CD4-positive, CD25-positive, alpha-beta regulatory T cell (primary cell): ENCODE measurements around the gene SAT1. TPM values are rescaled to one million over a fixed set of nuclear protein-coding genes. Genes with fewer than 3 reads are reported as not detected.
A peak's percentile ranks its signal among the peaks of the same experiment; 100 is the strongest.

Experiments
- ATAC-seq, 2 donors: fragments of 150-1000 bp; cut with Tn5 transposase; one replicate each; pipeline ENCODE4 v1.10.0; 2021; ENCODE audit warnings: low read depth in 2 of 2, moderate number of reproducible peaks in 2 of 2, moderate library complexity in 1 of 2
- DNase-seq, 3 donors: peaks; one replicate each; pipeline versions ENCODE4 v3.0.0 to v3.0.0-alpha.2; 2012 to 2022; ENCODE audit warnings: mixed read lengths in 1 of 3
- H3K27ac ChIP-seq: one replicate; pipeline ENCODE4 v1.7.0; 2013; ENCODE audit warnings: mild to moderate bottlenecking, low read length; ENCODE audit not compliant: insufficient read depth, poor library complexity, severe bottlenecking
- H3K27me3 ChIP-seq: one replicate; pipeline ENCODE4 v1.7.0; 2013; ENCODE audit warnings: low read length; ENCODE audit not compliant: control insufficient read depth, insufficient read depth
- H3K36me3 ChIP-seq: one replicate; pipeline ENCODE4 v1.7.0; 2013; ENCODE audit warnings: mild to moderate bottlenecking, low read length, moderate library complexity; ENCODE audit not compliant: control insufficient read depth, insufficient read depth
- H3K4me1 ChIP-seq: 2 replicates; pipeline ENCODE4 v1.7.0; 2013; ENCODE audit warnings: mild to moderate bottlenecking, low read length; ENCODE audit not compliant: insufficient read depth, control insufficient read depth, poor library complexity, severe bottlenecking
- H3K4me3 ChIP-seq: one replicate; pipeline ENCODE4 v1.7.0; 2013; ENCODE audit warnings: low read depth, mild to moderate bottlenecking, low read length, moderate library complexity
- H3K9me3 ChIP-seq, 2 experiments: 1 replicate in 1 of 2; 2 replicates in 1 of 2; pipeline ENCODE4 v1.7.0; 2013; ENCODE audit warnings: low read length in 2 of 2, mild to moderate bottlenecking in 1 of 2, moderate library complexity in 1 of 2; ENCODE audit not compliant: control insufficient read depth in 2 of 2
- H3K27ac Mint-ChIP-seq, 3 donors: one replicate each; pipeline ENCODE4 v1.8.0; 2020 to 2022; ENCODE audit warnings: mild to moderate bottlenecking in 3 of 3, mixed read lengths in 3 of 3, moderate library complexity in 2 of 3
- H3K27me3 Mint-ChIP-seq: one replicate; pipeline ENCODE4 v1.8.0; 2022; ENCODE audit warnings: mild to moderate bottlenecking, mixed read lengths
- H3K36me3 Mint-ChIP-seq: one replicate; pipeline ENCODE4 v1.8.0; 2020; ENCODE audit warnings: mixed read lengths
- H3K4me1 Mint-ChIP-seq, 4 donors: one replicate each; pipeline ENCODE4 v1.8.0; 2020 to 2022; ENCODE audit warnings: mixed read lengths in 4 of 4, mild to moderate bottlenecking in 1 of 4
- H3K4me3 Mint-ChIP-seq, 4 donors: one replicate each; pipeline ENCODE4 v1.8.0; 2020 to 2022; ENCODE audit warnings: mild to moderate bottlenecking in 4 of 4, mixed read lengths in 4 of 4, moderate library complexity in 3 of 4
- H3K9me3 Mint-ChIP-seq, 7 donors: one replicate each; pipeline ENCODE4 v1.8.0; 2020 to 2022; ENCODE audit warnings: mixed read lengths in 7 of 7, mild to moderate bottlenecking in 3 of 7, moderate library complexity in 2 of 7
- polyA plus RNA-seq, 4 donors: library from polyadenylated mRNA; unstranded; fragments of 300-500 nt; fragmentation: Illumina TruSeq; gene quantifications; one replicate each; pipeline ENCODE4 v1.2.3, GENCODE V29; 2021
- total RNA-seq: library from RNA; stranded (reverse); gene quantifications from one replicate; pipeline ENCODE4 v1.2.3, GENCODE V29; 2022

Gene SAT1
- total and polyA plus RNA-seq, 5 donors from 2014 or later, result 186 to 939 (median 282) TPM

DNA sequence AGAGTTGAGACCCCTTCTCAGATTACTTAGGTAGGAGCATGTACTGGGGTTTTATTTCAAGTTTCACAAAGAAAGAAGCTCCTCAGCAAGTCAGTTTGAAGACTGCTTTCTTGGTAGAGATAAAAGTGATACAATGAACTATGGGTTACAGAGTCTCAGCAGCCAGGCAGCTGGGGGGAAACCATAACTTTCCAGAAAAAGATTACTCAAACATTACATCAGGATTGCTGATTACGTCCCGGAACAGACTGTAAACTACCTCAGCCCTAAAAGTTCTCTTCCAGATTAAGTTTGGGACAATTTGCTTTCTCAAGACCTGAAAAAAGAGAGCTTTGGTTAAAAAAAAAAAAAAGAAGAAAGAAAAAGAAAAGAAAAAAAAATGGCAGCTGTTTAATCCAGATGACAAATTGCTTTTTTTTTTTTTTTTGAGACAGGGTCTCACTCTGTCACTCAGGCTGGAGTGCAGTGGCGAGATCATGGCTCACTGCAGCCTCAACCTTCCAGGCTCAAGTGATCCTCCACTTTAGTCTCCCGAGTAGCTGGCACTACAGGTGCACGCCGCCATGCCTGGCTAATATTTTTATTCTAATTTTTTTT is 16.6 kb downstream of the SAT1 start:
- Mint-ChIP-seq H3K27ac (no peak overlapping the region), H3K27me3 (no peaks in the 10 kb centered on the region), H3K4me3 (no peak overlapping the region), H3K4me1 (peaks cover 0 to 4% (median 2%) of the 10 kb centered on the region in 4 donors), H3K36me3 (no peaks in the 10 kb centered on the region), H3K9me3 (peaks cover 0 to 1% (median 0%) of the 10 kb centered on the region in 7 donors)
- DNase-seq, result no peak
- no peaks in the 10 kb centered on the region for H3K4me1 ChIP-seq
- H3K27me3 ChIP-seq, result no peaks in the 10 kb centered on the region
- ATAC-seq, result no peak
- no peaks in the 10 kb centered on the region for H3K36me3 ChIP-seq
- no peak overlapping the region for H3K4me3 ChIP-seq
- H3K9me3 ChIP-seq, result no peaks in the 10 kb centered on the region
- H3K27ac ChIP-seq, result no peak overlapping the region

DNA sequence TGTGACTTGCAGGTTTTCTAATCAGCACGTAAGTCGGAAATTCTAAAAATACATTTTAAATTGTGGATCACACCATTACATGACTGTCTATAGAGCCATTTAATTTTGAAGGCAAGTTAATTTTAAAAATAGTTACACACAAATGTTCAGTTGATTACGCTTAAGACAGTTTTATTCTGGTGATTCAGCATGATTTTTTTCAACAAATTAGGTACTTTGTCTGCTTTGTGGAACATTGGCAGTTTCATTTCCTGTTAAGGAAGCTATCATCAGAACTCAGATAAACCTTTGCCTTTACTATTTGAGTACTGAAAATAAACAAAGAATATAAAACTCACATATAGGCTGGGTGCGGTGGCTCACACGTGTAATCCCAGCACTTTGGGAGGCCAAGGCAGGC is 19.5 kb downstream of the SAT1 start:
- DNase-seq, result peak in 1 of 3 donors; percentile 31
- Mint-ChIP-seq H3K4me1 (peaks cover 0 to 8% (median 3%) of the 10 kb centered on the region in 4 donors), H3K36me3 (no peaks in the 10 kb centered on the region), H3K27ac (no peak overlapping the region), H3K27me3 (no peaks in the 10 kb centered on the region), H3K4me3 (no peak overlapping the region), H3K9me3 (peaks cover 0 to 5% (median 0%) of the 10 kb centered on the region in 7 donors)
- no peak overlapping the region for H3K4me3 ChIP-seq
- ATAC-seq, result no peak
- H3K4me1 ChIP-seq, result no peaks in the 10 kb centered on the region
- H3K27me3 ChIP-seq, result no peaks in the 10 kb centered on the region
- no peaks in the 10 kb centered on the region for H3K9me3 ChIP-seq
- no peaks in the 10 kb centered on the region for H3K36me3 ChIP-seq
- no peak overlapping the region for H3K27ac ChIP-seq

DNA sequence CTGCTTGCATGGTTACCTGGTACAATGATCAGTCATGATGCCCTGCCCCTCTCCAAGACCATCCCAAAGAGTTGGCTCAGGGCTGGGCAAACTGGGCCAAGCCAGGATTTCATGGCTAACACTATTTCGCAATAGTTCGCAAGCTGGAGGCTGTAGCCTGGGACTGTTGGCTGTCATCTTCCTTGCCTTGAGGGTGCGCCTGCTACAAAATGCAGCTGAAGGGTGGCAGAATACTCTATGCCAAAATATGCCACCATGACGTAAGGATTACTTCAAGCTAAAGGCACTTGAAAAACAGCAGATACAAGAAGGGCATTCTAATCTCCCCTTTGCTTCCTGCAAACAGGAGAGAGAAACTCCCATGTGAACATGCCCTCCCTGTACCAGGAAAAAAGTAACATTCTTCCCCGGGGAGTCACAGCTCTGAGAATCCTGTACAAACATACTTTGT is 21.0 kb downstream of the SAT1 start:
- H3K4me3 ChIP-seq, result no peak overlapping the region
- H3K9me3 ChIP-seq, result no peaks in the 10 kb centered on the region
- Mint-ChIP-seq H3K4me3 (no peak overlapping the region), H3K27me3 (no peaks in the 10 kb centered on the region), H3K27ac (no peak overlapping the region), H3K9me3 (peaks cover 0 to 5% (median 0%) of the 10 kb centered on the region in 7 donors), H3K36me3 (no peaks in the 10 kb centered on the region), H3K4me1 (peaks cover 0 to 12% (median 3%) of the 10 kb centered on the region in 4 donors)
- no peak overlapping the region for H3K27ac ChIP-seq
- ATAC-seq (no peak), DNase-seq (no peak)
- no peaks in the 10 kb centered on the region for H3K4me1 ChIP-seq
- H3K36me3 ChIP-seq, result no peaks in the 10 kb centered on the region
- H3K27me3 ChIP-seq, result no peaks in the 10 kb centered on the region

DNA sequence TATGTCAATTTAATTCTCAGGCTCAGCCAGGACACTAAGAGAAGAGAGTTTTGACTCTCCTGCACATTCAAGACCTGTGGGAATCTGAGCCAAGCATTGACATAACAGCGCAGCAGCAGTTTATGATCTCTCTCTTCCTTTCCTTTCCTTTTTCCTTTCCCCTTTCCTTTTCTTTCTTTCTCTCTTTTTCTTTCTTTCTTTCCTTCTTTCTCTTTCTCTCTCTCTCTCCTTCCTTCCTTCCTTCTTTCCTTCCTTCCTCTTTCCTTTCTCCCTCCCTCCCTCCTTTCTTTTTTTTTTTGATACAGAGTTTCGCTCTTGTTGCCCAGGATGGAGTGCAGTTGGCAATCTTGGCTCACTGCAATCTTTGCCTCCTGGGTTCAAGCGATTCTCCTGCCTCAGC is 21.6 kb downstream of the SAT1 start:
- no peak for DNase-seq
- no peaks in the 10 kb centered on the region for H3K27me3 Mint-ChIP-seq
- H3K36me3 Mint-ChIP-seq, result no peaks in the 10 kb centered on the region

DNA sequence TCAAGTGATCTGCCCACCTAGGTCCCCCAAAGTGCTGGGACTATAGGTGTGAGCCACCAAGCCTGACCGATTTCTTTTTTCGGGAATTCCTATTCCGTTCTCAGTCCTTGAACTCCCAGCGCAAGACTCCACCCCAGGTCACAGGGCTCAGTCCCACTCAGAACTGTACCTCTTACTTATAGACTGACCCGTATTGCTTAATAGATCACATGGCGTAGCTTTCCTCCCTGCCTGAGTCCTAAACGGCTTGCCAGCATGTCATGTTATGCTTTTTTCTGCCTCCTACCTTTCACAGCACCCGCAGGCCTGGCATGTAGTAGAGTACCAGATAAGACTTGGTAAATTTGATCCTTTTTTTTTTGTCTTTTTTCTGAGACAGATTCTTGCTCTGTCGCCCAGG is 22.4 kb downstream of the SAT1 start:
- no peak overlapping the region for H3K27ac Mint-ChIP-seq
- Histone ChIP-seq H3K27me3 (no peaks in the 10 kb centered on the region), H3K36me3 (no peaks in the 10 kb centered on the region), H3K9me3 (no peaks in the 10 kb centered on the region), H3K4me1 (no peaks in the 10 kb centered on the region), H3K4me3 (no peak overlapping the region), H3K27ac (no peak overlapping the region)
- ATAC-seq (no peak), DNase-seq (no peak)
- no peak overlapping the region for H3K4me3 Mint-ChIP-seq
- H3K27me3 Mint-ChIP-seq, result no peaks in the 10 kb centered on the region
- H3K9me3 Mint-ChIP-seq, result peaks cover 0 to 5% (median 0%) of the 10 kb centered on the region in 7 donors
- H3K4me1 Mint-ChIP-seq, result peaks cover 0 to 12% (median 3%) of the 10 kb centered on the region in 4 donors
- no peaks in the 10 kb centered on the region for H3K36me3 Mint-ChIP-seq

More for the DNA sequence above, 21.6 kb downstream of the SAT1 start:
- Histone ChIP-seq H3K36me3 (no peaks in the 10 kb centered on the region), H3K27ac (no peak overlapping the region), H3K4me1 (no peaks in the 10 kb centered on the region), H3K4me3 (no peak overlapping the region), H3K27me3 (no peaks in the 10 kb centered on the region), H3K9me3 (no peaks in the 10 kb centered on the region)
- H3K4me1 Mint-ChIP-seq, result peaks cover 0 to 12% (median 3%) of the 10 kb centered on the region in 4 donors
- no peak for ATAC-seq
- H3K9me3 Mint-ChIP-seq, result peaks cover 0 to 5% (median 0%) of the 10 kb centered on the region in 7 donors
- H3K4me3 Mint-ChIP-seq, result no peak overlapping the region
- H3K27ac Mint-ChIP-seq, result no peak overlapping the region

DNA sequence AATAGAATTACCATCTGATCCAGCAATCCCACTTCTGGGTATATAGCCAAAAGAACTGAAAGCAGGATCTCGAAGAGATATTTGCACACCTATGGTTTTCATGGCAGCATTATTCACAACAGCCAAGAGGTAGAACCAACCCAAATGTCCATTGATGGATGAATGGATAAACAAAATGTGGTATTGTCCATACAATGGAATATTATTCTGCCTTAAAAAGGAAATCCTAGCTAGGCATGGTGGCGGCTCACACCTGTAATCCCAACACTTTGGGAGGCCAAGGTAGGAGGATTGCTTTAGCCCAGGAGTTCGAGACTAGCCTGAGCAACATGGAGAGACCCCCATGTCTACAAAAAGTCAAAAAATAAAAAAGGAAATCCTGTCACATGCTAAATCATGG is 27.3 kb downstream of the SAT1 start:
- no peaks in the 10 kb centered on the region for H3K36me3 ChIP-seq
- no peak overlapping the region for H3K27ac Mint-ChIP-seq
- H3K27me3 Mint-ChIP-seq, result no peaks in the 10 kb centered on the region
- H3K27ac ChIP-seq, result no peak overlapping the region
- H3K4me1 Mint-ChIP-seq, result peaks cover 0 to 10% (median 0%) of the 10 kb centered on the region in 4 donors
- H3K4me3 Mint-ChIP-seq, result no peak overlapping the region
- ATAC-seq (no peak), DNase-seq (no peak)
- H3K27me3 ChIP-seq, result no peaks in the 10 kb centered on the region
- H3K4me1 ChIP-seq, result no peaks in the 10 kb centered on the region
- no peaks in the 10 kb centered on the region for H3K36me3 Mint-ChIP-seq
- no peaks in the 10 kb centered on the region for H3K9me3 ChIP-seq
- H3K4me3 ChIP-seq, result no peak overlapping the region
- H3K9me3 Mint-ChIP-seq, result peaks cover 0 to 5% (median 0%) of the 10 kb centered on the region in 7 donors

DNA sequence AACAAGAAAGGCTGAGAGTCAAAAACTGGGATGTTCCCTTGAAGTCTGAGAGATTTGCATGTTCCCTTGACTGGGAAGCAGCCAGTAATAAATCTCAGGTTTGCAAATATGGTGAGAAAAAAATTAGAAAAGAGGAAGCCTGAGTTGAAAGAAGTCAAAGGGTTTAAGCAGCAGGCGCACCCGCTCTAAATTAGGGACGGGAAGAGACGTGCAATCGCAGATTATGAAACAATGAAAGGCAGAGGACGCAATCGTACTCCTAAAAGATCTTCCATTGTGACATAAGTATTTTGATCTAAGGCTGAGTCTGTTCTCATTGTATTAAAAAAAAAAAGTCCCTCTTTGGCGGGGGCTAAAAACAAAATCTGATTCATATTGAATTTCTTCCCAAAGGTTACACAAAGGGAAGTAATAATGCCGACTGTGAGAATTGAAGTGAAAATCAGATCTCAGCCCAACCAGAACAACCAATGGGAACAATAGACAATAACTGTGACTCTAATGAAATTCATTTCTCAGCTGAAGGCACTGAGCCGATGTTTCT is 28.2 kb downstream of the SAT1 start:
- Mint-ChIP-seq H3K27me3 (no peaks in the 10 kb centered on the region), H3K36me3 (no peaks in the 10 kb centered on the region), H3K9me3 (peaks cover 0 to 4% (median 0%) of the 10 kb centered on the region in 7 donors), H3K4me1 (peaks cover 0 to 10% (median 0%) of the 10 kb centered on the region in 4 donors), H3K4me3 (no peak overlapping the region), H3K27ac (no peak overlapping the region)
- ATAC-seq (no peak), DNase-seq (no peak)
- no peaks in the 10 kb centered on the region for H3K9me3 ChIP-seq
- no peaks in the 10 kb centered on the region for H3K27me3 ChIP-seq
- no peak overlapping the region for H3K4me3 ChIP-seq
- H3K4me1 ChIP-seq, result no peaks in the 10 kb centered on the region
- no peak overlapping the region for H3K27ac ChIP-seq
- no peaks in the 10 kb centered on the region for H3K36me3 ChIP-seq

DNA sequence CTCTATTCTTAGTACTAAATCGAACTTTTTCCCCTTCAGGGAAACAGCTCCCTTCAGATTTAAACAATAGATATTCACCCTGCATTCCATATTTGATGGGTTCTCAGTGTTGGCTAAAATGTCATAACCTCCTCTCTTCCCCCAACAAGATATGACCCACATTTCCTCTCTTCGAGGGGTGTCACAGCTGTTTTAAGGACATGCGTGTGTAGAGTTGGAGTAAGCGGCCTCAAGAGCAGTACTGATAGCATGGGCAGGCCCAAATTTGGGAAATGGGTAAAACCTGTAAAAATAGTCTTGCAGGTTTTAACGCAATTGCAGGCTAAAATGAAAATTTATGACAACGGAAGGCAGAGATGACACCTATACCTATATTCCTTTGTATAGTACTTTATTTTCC is 28.7 kb downstream of the SAT1 start:
- Mint-ChIP-seq H3K36me3 (no peaks in the 10 kb centered on the region), H3K27ac (no peak overlapping the region), H3K4me3 (no peak overlapping the region), H3K4me1 (peaks cover 0 to 10% (median 0%) of the 10 kb centered on the region in 4 donors), H3K27me3 (no peaks in the 10 kb centered on the region), H3K9me3 (peaks cover 0 to 4% (median 0%) of the 10 kb centered on the region in 7 donors)
- Histone ChIP-seq H3K4me3 (no peak overlapping the region), H3K27me3 (no peaks in the 10 kb centered on the region), H3K27ac (no peak overlapping the region), H3K36me3 (no peaks in the 10 kb centered on the region), H3K9me3 (no peaks in the 10 kb centered on the region), H3K4me1 (no peaks in the 10 kb centered on the region)
- ATAC-seq, result no peak
- DNase-seq, result no peak
